Activated T-helper 1 cell treated with anti-CD3 and anti-CD28 coated beads, Interleukin-12 subunit alpha, Interleukin-12 subunit beta, Interleukin-2, Interleukin-4 antibody, amounts not matched to agents 30 ng/mL and 10 ng/mL and 1 ng/mL, durations not matched to agents 14 hours and 24 hours and 36 hours (primary cell): ENCODE measurements around the gene TMEM8B. TPM values are rescaled to one million over a fixed set of nuclear protein-coding genes. Genes with fewer than 3 reads are reported as not detected.

Source experiments
- DNase-seq: peaks from one replicate; pipeline ENCODE4 v3.0.0; 2021; ENCODE audit warnings: low spot score
- H3K27ac Mint-ChIP-seq: one replicate; pipeline ENCODE4 v1.8.0; 2021; ENCODE audit warnings: mild to moderate bottlenecking, mixed read lengths
- H3K27me3 Mint-ChIP-seq: one replicate; pipeline ENCODE4 v1.8.0; 2022; ENCODE audit warnings: mild to moderate bottlenecking, moderate library complexity, mixed read lengths; ENCODE audit not compliant: insufficient read depth
- H3K36me3 Mint-ChIP-seq: one replicate; pipeline ENCODE4 v1.8.0; 2021; ENCODE audit warnings: low read depth, mixed read lengths
- H3K4me1 Mint-ChIP-seq: one replicate; pipeline ENCODE4 v1.8.0; 2021; ENCODE audit warnings: low read depth, mixed read lengths
- H3K4me3 Mint-ChIP-seq: one replicate; pipeline ENCODE4 v1.8.0; 2021; ENCODE audit warnings: mild to moderate bottlenecking, moderate library complexity, mixed read lengths
- H3K9me3 Mint-ChIP-seq: one replicate; pipeline ENCODE4 v1.8.0; 2021; ENCODE audit warnings: mixed read lengths
- intact Hi-C: fragments of 100-400 bp; cut with micrococcal nuclease; formaldehyde crosslinking; loops from one replicate; pipeline ENCODE4 v1.15.1; 2024
- total RNA-seq: library from RNA; stranded (reverse); gene quantifications from 2 replicates; pipeline ENCODE4 v1.2.3, GENCODE V29; 2022

The TMEM8B gene
- total RNA-seq, 1 donor from 2014 or later = 1.7 TPM

GRCh38 chr9:35899021-35899420 lies 70.0 kb downstream of the TMEM8B start:
- intact Hi-C loops = no loop called here
- Mint-ChIP-seq H3K27ac (no peak overlapping the region), H3K4me3 (no peak overlapping the region), H3K36me3 (no peaks in the 10 kb centered on the region), H3K4me1 (no peaks in the 10 kb centered on the region), H3K27me3 (peaks cover 24% of the 10 kb centered on the region), H3K9me3 (no peaks in the 10 kb centered on the region)
- DNase-seq = no peak

- H3K27me3 Mint-ChIP-seq = peaks cover 10% of the 10 kb centered on the region
- H3K4me3 Mint-ChIP-seq = no peak overlapping the region
- H3K4me1 Mint-ChIP-seq = peaks cover 5% of the 10 kb centered on the region
- H3K27ac Mint-ChIP-seq = no peak overlapping the region
- DNase-seq = peak; percentile 22
- H3K36me3 Mint-ChIP-seq = no peaks in the 10 kb centered on the region
- no peaks in the 10 kb centered on the region for H3K9me3 Mint-ChIP-seq
- intact Hi-C loops = loop anchor here (1.0 kb wide), 2 partner anchors 42 to 120 kb away; no protein-coding TSS in a partner anchor
Measured at GRCh38 chr9:35903049-35903448, 74.0 kb downstream of the TMEM8B start.

- Mint-ChIP-seq H3K9me3 (no peaks in the 10 kb centered on the region), H3K27ac (no peak overlapping the region), H3K27me3 (peaks cover 3% of the 10 kb centered on the region)
Measured at GRCh38 chr9:35904338-35904737, 75.3 kb downstream of the TMEM8B start.

GRCh38 chr9:35905051-35905781 lies 76.2 kb downstream of the TMEM8B start:
- Mint-ChIP-seq H3K36me3 (no peaks in the 10 kb centered on the region), H3K9me3 (no peaks in the 10 kb centered on the region), H3K27ac (no peak overlapping the region), H3K27me3 (peaks cover 3% of the 10 kb centered on the region), H3K4me1 (peaks cover 17% of the 10 kb centered on the region), H3K4me3 (no peak overlapping the region)
- intact Hi-C loops = no loop called here
- no peak for DNase-seq

More at GRCh38 chr9:35904338-35904737, 75.3 kb downstream of the TMEM8B start:
- Mint-ChIP-seq H3K4me1 (peaks cover 17% of the 10 kb centered on the region), H3K36me3 (no peaks in the 10 kb centered on the region), H3K4me3 (no peak overlapping the region)
- intact Hi-C loops = no loop called here
- DNase-seq = no peak

GRCh38 chr9:35905912-35906679 lies 77.1 kb downstream of the TMEM8B start, which contains the start of gene HRCT1:
Gene HRCT1, plus strand, starts transcription at chr9:35906202. Its CDS starts 86 bp downstream, at chr9:35906288.
- Mint-ChIP-seq H3K27ac (no peak within 1 kb of the TSS), H3K4me1 (peaks cover 24% of the 10 kb centered on the region), H3K9me3 (no peaks in the 10 kb centered on the region), H3K4me3 (no peak within 1 kb of the TSS), H3K36me3 (no peaks in the 10 kb centered on the region), H3K27me3 (peaks cover 2% of the 10 kb centered on the region)
- intact Hi-C loops = no loop called here
- no peak for DNase-seq

GRCh38 chr9:35906923-35907699 lies 78.1 kb downstream of the TMEM8B start:
- Mint-ChIP-seq H3K27ac (no peak overlapping the region), H3K27me3 (peaks cover 2% of the 10 kb centered on the region), H3K4me1 (peaks cover 32% of the 10 kb centered on the region), H3K36me3 (no peaks in the 10 kb centered on the region), H3K9me3 (no peaks in the 10 kb centered on the region), H3K4me3 (no peak overlapping the region)
- intact Hi-C loops = no loop called here
- DNase-seq = no peak

- Mint-ChIP-seq H3K4me1 (peaks cover 32% of the 10 kb centered on the region), H3K4me3 (no peak overlapping the region), H3K27ac (no peak overlapping the region)
Measured at GRCh38 chr9:35907711-35908503, 78.9 kb downstream of the TMEM8B start.

GRCh38 chr9:35908504-35909125 lies 79.6 kb downstream of the TMEM8B start:
- Mint-ChIP-seq H3K27ac (no peak overlapping the region), H3K36me3 (no peaks in the 10 kb centered on the region), H3K27me3 (peaks cover 2% of the 10 kb centered on the region), H3K4me3 (no peak overlapping the region), H3K4me1 (peaks cover 32% of the 10 kb centered on the region), H3K9me3 (no peaks in the 10 kb centered on the region)
- DNase-seq = no peak
- intact Hi-C loops = no loop called here

More at GRCh38 chr9:35907711-35908503, 78.9 kb downstream of the TMEM8B start:
- Mint-ChIP-seq H3K27me3 (peaks cover 2% of the 10 kb centered on the region), H3K9me3 (no peaks in the 10 kb centered on the region), H3K36me3 (no peaks in the 10 kb centered on the region)
- intact Hi-C loops = no loop called here
- DNase-seq = no peak

GRCh38 chr9:35909274-35909673 lies 80.2 kb downstream of the TMEM8B start, which contains the start of gene SPAAR:
Gene SPAAR, plus strand, starts transcription at chr9:35909490. Its CDS starts 974 bp downstream, at chr9:35910464.
- intact Hi-C loops = no loop called here
- DNase-seq = no peak
- no peak within 1 kb of the TSS for H3K27ac Mint-ChIP-seq
- no peaks in the 10 kb centered on the region for H3K36me3 Mint-ChIP-seq
- no peak within 1 kb of the TSS for H3K4me3 Mint-ChIP-seq
- H3K27me3 Mint-ChIP-seq = peaks cover 2% of the 10 kb centered on the region
- no peaks in the 10 kb centered on the region for H3K9me3 Mint-ChIP-seq
- peaks cover 32% of the 10 kb centered on the region for H3K4me1 Mint-ChIP-seq

GRCh38 chr9:35909687-35910612 lies 80.9 kb downstream of the TMEM8B start:
- H3K27me3 Mint-ChIP-seq = peaks cover 2% of the 10 kb centered on the region
- intact Hi-C loops = no loop called here
- peaks cover 32% of the 10 kb centered on the region for H3K4me1 Mint-ChIP-seq
- no peak overlapping the region for H3K27ac Mint-ChIP-seq
- no peaks in the 10 kb centered on the region for H3K9me3 Mint-ChIP-seq
- no peak for DNase-seq
- H3K4me3 Mint-ChIP-seq = no peak overlapping the region
- no peaks in the 10 kb centered on the region for H3K36me3 Mint-ChIP-seq
